ENCODE measurements around the gene NKX3-2. TPM values are rescaled to one million over a fixed set of nuclear protein-coding genes. Genes with fewer than 3 reads are reported as not detected.

Gene NKX3-2
- total RNA-seq, 2 experiments from 2014 or later: 0.57 to 0.63 TPM

DNA sequence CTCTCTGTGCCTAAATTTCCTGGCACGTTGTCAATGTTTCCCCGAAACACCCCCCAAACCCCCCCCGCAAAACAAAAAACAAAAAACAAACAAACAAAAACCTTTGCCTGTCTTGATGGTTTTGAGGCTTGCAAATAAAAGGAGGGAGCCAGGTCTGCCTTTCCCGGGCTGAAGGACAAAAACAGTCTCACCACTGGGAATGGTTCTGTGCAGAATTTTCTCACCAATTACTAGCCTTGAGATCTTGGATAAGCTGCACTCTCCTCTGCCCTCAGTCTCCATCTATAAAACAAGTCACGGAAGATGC is 15.5 kb downstream of the NKX3-2 start:
- TF ChIP-seq EZH2phosphoT487 (IDR thresholded peaks at IDR 0.05; ENCODE audit: borderline replicate concordance, low read depth, low read length) (no peak), CTCF (conservative IDR thresholded peaks at IDR 0.05; ENCODE audit: low read length) (no peak)
- CTCF ChIA-PET (ENCODE audit: unreplicated experiment): no interaction called here
- intact Hi-C loops (cut with micrococcal nuclease; ENCODE audit: unreplicated experiment): no loop called here
- Histone ChIP-seq H3K27ac (ENCODE audit: low read depth, low read length, poor library complexity, severe bottlenecking) (no peak overlapping the region), H3K4me2 (ENCODE audit: low read length) (peak overlapping the region; percentile 53), H3K9me2 (ENCODE audit: insufficient read depth, low read length) (no peaks in the 10 kb centered on the region), H3K4me1 (ENCODE audit: insufficient read depth, low read length, poor library complexity, severe bottlenecking) (peaks cover 13% of the 10 kb centered on the region), H3K4me3 (ENCODE audit: low read depth, low read length, poor library complexity, severe bottlenecking) (peak overlapping the region; percentile 36), H2AFZ (ENCODE audit: low read length) (no peak overlapping the region), H3K9me3 (ENCODE audit: low read length) (no peaks in the 10 kb centered on the region), H3K79me2 (ENCODE audit: insufficient read depth, low read depth, low read length) (no peaks in the 10 kb centered on the region), H3K36me3 (ENCODE audit: insufficient read depth, low read length) (no peaks in the 10 kb centered on the region), H4K20me1 (ENCODE audit: insufficient read depth, low read length) (no peaks in the 10 kb centered on the region)
- POLR2A ChIA-PET: interaction anchor here (0.5 to 1.2 kb wide), 2 partner anchors 35 to 282 kb away, joined by 4 to 7 read pairs; no protein-coding TSS in a partner anchor
- no TSS peak for BruUV-seq (replicated peaks)
- no peak for DNase-seq (ENCODE audit: low spot score)

- H3K4me1 ChIP-seq (ENCODE audit: insufficient read depth, low read length, poor library complexity, severe bottlenecking): peaks cover 13% of the 10 kb centered on the region
These were observed 16.1 kb downstream of the NKX3-2 start for GRCh38 chr4:13527981-13528820.

More at GRCh38 chr4:13527981-13528820, 16.1 kb downstream of the NKX3-2 start:
- H3K4me2 ChIP-seq (ENCODE audit: low read length): peak overlapping the region; percentile 53
- TF ChIP-seq EZH2phosphoT487 (IDR thresholded peaks at IDR 0.05; ENCODE audit: borderline replicate concordance, low read depth, low read length): no peak
- TF ChIP-seq CTCF (conservative IDR thresholded peaks at IDR 0.05; ENCODE audit: low read length): no peak
- ChIA-PET CTCF (ENCODE audit: unreplicated experiment) (interaction anchor here (0.6 kb wide), 1 partner anchor 1106 kb away, joined by 3 read pairs; no protein-coding TSS in a partner anchor), POLR2A (interaction anchor here (0.5 to 1.2 kb wide), 5 partner anchors 10 to 675 kb away, joined by 3 to 7 read pairs (median 5); no protein-coding TSS in a partner anchor)
- H3K9me2 ChIP-seq (ENCODE audit: insufficient read depth, low read length): no peaks in the 10 kb centered on the region
- peak; percentile 66 for DNase-seq (ENCODE audit: low spot score)
- no peaks in the 10 kb centered on the region for H3K9me3 ChIP-seq (ENCODE audit: low read length)
- BruUV-seq (replicated peaks): no TSS peak
- H3K79me2 ChIP-seq (ENCODE audit: insufficient read depth, low read depth, low read length): no peaks in the 10 kb centered on the region
- peak overlapping the region; percentile 36 for H3K4me3 ChIP-seq (ENCODE audit: low read depth, low read length, poor library complexity, severe bottlenecking)
- H4K20me1 ChIP-seq (ENCODE audit: insufficient read depth, low read length): no peaks in the 10 kb centered on the region
- H2AFZ ChIP-seq (ENCODE audit: low read length): no peak overlapping the region
- no peak overlapping the region for H3K27ac ChIP-seq (ENCODE audit: low read depth, low read length, poor library complexity, severe bottlenecking)
- intact Hi-C loops (cut with micrococcal nuclease; ENCODE audit: unreplicated experiment): no loop called here
- H3K36me3 ChIP-seq (ENCODE audit: insufficient read depth, low read length): no peaks in the 10 kb centered on the region
